ENCODE results near the gene DDC.
"Not testable (repeated sequence)": the region's sequence is repeated elsewhere in the genome, so short reads cannot be mapped to it uniquely, and the experiment has no call there.

Gene DDC

GRCh38 chr7:50528266-50529092, 36.7 kb downstream of the DDC start:
- no peak for DNase-seq (ENCODE audit: low read depth in 2 of 2)

DNA sequence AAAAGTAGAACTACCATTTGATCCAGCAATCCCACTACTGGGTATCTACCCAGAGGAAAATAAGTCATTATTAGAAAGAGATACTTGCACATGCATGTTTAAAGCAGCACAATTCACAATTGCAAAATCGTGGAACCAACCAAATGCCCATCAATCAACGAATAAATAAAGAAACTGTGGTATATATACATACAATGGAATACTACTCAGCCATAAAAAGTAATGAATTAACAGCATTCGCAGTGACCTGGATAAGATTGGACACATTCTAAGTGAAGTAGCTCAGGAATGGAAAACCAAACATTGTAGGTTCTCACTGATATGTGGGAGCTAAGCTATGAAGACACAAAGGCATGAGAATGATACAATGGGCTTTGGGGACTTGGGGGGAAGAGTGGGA, 45.9 kb downstream of the DDC start:
- not testable (repeated sequence) for DNase-seq (ENCODE audit: low read depth in 2 of 2)

GRCh38 chr7:50513166-50513871, 51.9 kb downstream of the DDC start:
- no peak for DNase-seq (ENCODE audit: low read depth in 2 of 2)

DNA sequence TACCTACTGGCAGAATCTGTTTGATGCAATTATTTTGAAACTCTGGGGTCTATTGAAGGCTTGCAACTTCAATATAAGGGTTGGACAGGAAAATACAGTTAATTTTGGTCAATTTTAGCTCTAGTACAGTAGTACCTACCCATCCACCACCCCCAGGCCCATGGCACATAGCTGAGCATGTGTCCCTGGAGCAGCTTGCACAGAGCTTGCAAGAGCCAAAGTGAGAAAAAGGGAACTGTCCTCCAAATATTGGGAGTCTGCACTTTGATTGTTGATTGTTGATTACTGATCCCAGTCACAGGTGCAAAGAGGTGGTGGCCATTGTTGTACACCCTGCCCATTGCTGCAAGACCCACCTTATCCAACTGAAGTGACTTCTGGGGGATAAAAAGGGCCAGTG, 52.8 kb downstream of the DDC start:
- no peak for DNase-seq (ENCODE audit: low read depth in 2 of 2)

- DNase-seq (ENCODE audit: low read depth in 2 of 2), result no peak
Measured at GRCh38 chr7:50509459-50509858, 55.7 kb downstream of the DDC start.

- no peak for DNase-seq (ENCODE audit: low read depth in 2 of 2)
Measured at GRCh38 chr7:50508471-50508943, 56.7 kb downstream of the DDC start.

- no peak for DNase-seq (ENCODE audit: low read depth in 2 of 2)
Measured at GRCh38 chr7:50507898-50508470, 57.2 kb downstream of the DDC start.

DNA sequence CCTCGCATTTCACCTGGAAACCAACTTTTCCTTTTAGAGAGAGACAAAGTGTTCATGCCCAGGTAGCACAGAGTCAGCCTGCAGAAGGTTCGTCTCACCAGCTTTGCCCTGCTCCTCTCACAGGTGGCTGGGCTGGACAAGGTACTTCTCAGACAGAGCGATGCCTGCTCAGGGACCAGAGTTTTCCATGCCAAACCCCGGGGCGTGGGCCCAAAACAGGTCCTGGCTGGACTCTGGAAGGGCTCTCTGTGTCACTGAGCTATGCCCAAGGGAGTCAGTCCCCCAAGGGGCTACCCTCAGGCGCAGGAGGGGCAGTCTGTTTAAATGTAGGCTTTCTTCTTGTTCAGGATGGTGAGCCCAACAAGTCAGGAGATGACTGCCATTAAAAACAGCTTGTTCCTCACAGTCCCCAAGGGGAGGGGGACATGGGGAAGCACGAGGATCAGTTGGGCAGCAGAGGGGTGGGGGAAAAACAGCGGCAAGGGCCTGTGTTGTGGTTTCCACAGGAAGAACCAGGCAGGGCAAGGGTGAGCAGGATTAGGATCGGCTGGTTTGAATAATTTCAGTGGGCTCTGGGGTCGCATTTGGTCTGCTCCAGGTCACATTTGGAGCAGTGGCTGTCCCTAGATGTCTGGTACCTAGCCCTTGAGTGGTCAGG, 59.5 kb downstream of the DDC start:
- DNase-seq (ENCODE audit: low read depth in 2 of 2), result no peak

GRCh38 chr7:50504646-50505546, 60.3 kb downstream of the DDC start:
- no peak for DNase-seq (ENCODE audit: low read depth in 2 of 2)

DNA sequence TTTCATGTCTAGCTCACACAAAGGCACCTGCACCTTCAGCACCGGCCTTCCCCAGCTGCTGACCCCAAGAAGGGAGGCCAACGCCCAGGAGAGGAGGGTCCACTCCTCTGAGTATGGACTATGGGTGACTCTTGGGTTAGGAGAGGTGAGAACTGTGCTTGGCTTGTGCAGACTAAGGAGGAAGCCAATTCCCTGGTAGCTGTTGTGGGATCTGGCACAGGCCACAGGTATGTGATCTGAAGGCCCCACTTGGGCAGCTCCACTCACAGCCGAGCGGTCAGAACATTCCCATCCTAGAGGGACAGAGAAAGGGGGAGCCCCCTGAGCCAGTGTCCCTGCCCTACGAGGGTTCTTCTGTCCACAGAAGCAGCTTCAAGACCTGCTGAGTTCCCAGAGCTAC, 62.3 kb downstream of the DDC start:
- no peak for DNase-seq (ENCODE audit: low read depth in 2 of 2)

- no peak for DNase-seq (ENCODE audit: low read depth in 2 of 2)
Measured at GRCh38 chr7:50502001-50502684, 63.1 kb downstream of the DDC start.

DNA sequence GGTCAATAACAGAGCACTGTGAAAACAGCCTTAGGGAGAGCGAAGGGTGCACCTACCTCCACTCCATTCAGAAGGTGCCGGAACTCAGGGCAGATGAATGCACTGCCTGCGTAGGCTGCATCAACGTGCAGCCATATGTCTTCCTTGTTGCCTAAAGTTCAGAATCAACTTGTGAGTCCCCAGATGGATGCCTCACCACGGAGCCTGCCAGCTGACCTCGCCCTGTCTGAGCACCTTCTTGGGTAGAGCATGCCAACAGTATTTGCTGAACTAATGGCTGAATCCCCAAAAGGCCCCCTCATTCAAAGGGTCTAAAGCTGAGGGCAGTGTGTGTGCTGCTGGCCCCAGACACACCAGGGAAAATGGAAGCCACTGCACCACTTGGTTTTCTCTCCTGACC, 66.1 kb downstream of the DDC start:
- no peak for DNase-seq (ENCODE audit: low read depth in 2 of 2)

DNA sequence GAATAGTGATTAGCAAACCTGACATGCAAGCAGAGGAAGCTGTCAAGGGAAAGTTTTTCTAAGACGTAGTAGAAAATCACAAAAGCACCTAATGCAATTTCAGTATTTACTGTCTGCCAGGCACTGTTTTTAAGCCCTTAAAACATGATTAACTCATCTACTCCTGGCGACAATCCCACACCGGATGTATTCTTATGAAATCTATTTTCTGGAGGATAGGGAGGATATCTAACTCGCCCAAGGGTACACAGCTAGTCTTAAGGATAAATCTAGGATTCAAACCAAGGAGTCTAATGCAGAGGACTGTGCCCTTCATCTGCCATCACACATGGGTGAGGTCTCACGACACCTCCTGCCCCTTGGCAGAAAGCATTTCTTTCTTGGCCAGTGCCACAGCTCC, 67.2 kb downstream of the DDC start:
- no peak for DNase-seq (ENCODE audit: low read depth in 2 of 2)

GRCh38 chr7:50497068-50497642, 68.0 kb downstream of the DDC start:
- no peak for DNase-seq (ENCODE audit: low read depth in 2 of 2)

- no peak for DNase-seq (ENCODE audit: low read depth in 2 of 2)
Measured at GRCh38 chr7:50496569-50496968, 68.6 kb downstream of the DDC start.

DNA sequence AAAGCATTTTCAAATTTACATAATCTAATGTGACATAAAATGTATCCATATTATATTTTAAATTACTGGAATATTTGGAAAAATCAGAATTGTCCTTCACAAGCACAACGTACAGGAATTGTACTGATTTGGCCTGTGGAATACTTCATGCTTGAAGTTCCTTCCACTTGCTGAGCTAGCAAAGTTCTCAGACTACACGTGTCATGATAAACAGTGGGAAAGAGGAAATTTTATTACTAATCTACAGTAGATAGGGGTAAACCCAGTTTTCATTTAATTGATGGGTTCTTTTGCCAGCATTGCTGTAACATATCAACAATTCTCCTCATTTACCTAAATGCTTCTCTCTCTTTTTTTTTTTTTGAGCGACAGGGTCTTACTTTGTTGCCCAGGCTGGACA, 69.5 kb downstream of the DDC start:
- DNase-seq (ENCODE audit: low read depth in 2 of 2), result no peak

GRCh38 chr7:50492770-50493519, 72.3 kb downstream of the DDC start:
- no peak for DNase-seq (ENCODE audit: low read depth in 2 of 2)

DNA sequence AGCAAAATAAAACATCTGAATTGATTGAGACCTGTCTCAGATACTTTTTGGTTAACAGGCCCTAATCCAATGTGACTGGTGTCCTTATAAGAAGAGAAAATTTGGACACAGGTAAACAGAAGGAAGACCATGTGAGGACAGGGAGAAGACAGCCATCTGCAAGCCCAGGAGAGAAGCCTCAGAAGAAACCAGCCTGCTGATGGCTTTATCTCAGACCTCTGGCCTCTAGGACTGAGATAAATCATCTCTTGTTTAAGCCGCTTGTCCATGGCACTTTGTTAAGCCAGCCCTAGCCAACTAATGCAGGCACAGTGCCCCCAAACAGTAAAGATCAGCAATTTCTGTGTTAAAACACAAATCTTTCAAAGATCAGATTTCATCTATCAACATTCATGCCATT, 73.3 kb downstream of the DDC start:
- DNase-seq (ENCODE audit: low read depth in 2 of 2), result no peak

GRCh38 chr7:50491209-50491608, 74.0 kb downstream of the DDC start:
- no peak for DNase-seq (ENCODE audit: low read depth in 2 of 2)

- DNase-seq (ENCODE audit: low read depth in 2 of 2), result no peak
Measured at GRCh38 chr7:50488379-50488778, 76.8 kb downstream of the DDC start.
